ENCODE results near the gene AOX1.

- TF ChIP-seq RAD21 (IDR thresholded peaks at IDR 0.05; ENCODE audit: insufficient read depth, low read depth, low read length), result no peak
- TF ChIP-seq SMC3 (IDR thresholded peaks at IDR 0.05; ENCODE audit: borderline replicate concordance, low read length), result no peak
- TF ChIP-seq EZH2 (IDR thresholded peaks at IDR 0.05; ENCODE audit: borderline replicate concordance, control insufficient read depth, low read depth, low read length), result no peak
- no peak for TF ChIP-seq POLR2AphosphoS2 (IDR thresholded peaks at IDR 0.05; ENCODE audit: low read depth, low read length)
Measured at GRCh38 chr2:200689115-200689514, 103.3 kb downstream of the AOX1 start.

All from GM12878 (cell line).